ENCODE results near the gene DCAF11. TPM values are rescaled to one million over a fixed set of nuclear protein-coding genes. Genes with fewer than 3 reads are reported as not detected.

Gene DCAF11
- total RNA-seq, 1 donor from 2014 or later: 66.5 TPM

GRCh38 chr14:24074625-24075484, 39.7 kb upstream of the DCAF11 start:
- H3K27me3 Mint-ChIP-seq (ENCODE audit: insufficient read depth, low read depth): peaks cover 11% of the 10 kb centered on the region
- no peaks in the 10 kb centered on the region for H3K36me3 Mint-ChIP-seq
- DNase-seq (ENCODE audit: low spot score): no peak
- H3K4me1 Mint-ChIP-seq: peaks cover 18% of the 10 kb centered on the region
- Histone ChIP-seq H3K4me2 (no peak overlapping the region), H4K20me1 (ENCODE audit: low read depth) (no peaks in the 10 kb centered on the region), H3F3A (ENCODE audit: low read depth) (peaks cover 11% of the 10 kb centered on the region), H2AFZ (replicated peaks) (no peak overlapping the region), H3K9ac (no peak overlapping the region), H3K4me3 (no peak overlapping the region), H3K27ac (no peak overlapping the region), H3K27me3 (no peaks in the 10 kb centered on the region), H3K36me3 (no peaks in the 10 kb centered on the region), H3K4me1 (peaks cover 21% of the 10 kb centered on the region), H3K9me3 (ENCODE audit: low read depth) (no peaks in the 10 kb centered on the region), H3K79me2 (ENCODE audit: low read depth) (no peaks in the 10 kb centered on the region)
- no peak overlapping the region for H3K27ac Mint-ChIP-seq
- TF ChIP-seq EZH2 (IDR thresholded peaks at IDR 0.05): no peak
- TF ChIP-seq EZH2phosphoT487 (IDR thresholded peaks at IDR 0.05): no peak
- no peak for TF ChIP-seq CTCF (IDR thresholded peaks at IDR 0.05)
- H3K4me3 Mint-ChIP-seq: no peak overlapping the region
- no peaks in the 10 kb centered on the region for H3K9me3 Mint-ChIP-seq

- peaks cover 6% of the 10 kb centered on the region for H3K27me3 ChIP-seq
- H3K4me3 ChIP-seq: no peak overlapping the region
- H3K4me1 ChIP-seq: peaks cover 29% of the 10 kb centered on the region
- no peaks in the 10 kb centered on the region for H3K36me3 Mint-ChIP-seq
- peaks cover 19% of the 10 kb centered on the region for H3F3A ChIP-seq (ENCODE audit: low read depth)
- no peak for TF ChIP-seq CTCF (IDR thresholded peaks at IDR 0.05)
- TF ChIP-seq EZH2 (IDR thresholded peaks at IDR 0.05): no peak
- no peak for TF ChIP-seq EZH2phosphoT487 (IDR thresholded peaks at IDR 0.05)
- H4K20me1 ChIP-seq (ENCODE audit: low read depth): no peaks in the 10 kb centered on the region
- H3K4me3 Mint-ChIP-seq: no peak overlapping the region
- no peak overlapping the region for H2AFZ ChIP-seq (replicated peaks)
- H3K27ac ChIP-seq: no peak overlapping the region
- H3K9ac ChIP-seq: no peak overlapping the region
- no peak overlapping the region for H3K27ac Mint-ChIP-seq
- no peaks in the 10 kb centered on the region for H3K9me3 Mint-ChIP-seq
- H3K4me2 ChIP-seq: no peak overlapping the region
- no peaks in the 10 kb centered on the region for H3K36me3 ChIP-seq
- no peaks in the 10 kb centered on the region for H3K9me3 ChIP-seq (ENCODE audit: low read depth)
- H3K79me2 ChIP-seq (ENCODE audit: low read depth): no peaks in the 10 kb centered on the region
- peaks cover 26% of the 10 kb centered on the region for H3K4me1 Mint-ChIP-seq
- no peak for DNase-seq (ENCODE audit: low spot score)
- H3K27me3 Mint-ChIP-seq (ENCODE audit: insufficient read depth, low read depth): peaks cover 18% of the 10 kb centered on the region
These were observed 38.9 kb upstream of the DCAF11 start for GRCh38 chr14:24075485-24076301.

- H3K4me2 ChIP-seq: no peak overlapping the region
- no peak overlapping the region for H3K9ac ChIP-seq
- Mint-ChIP-seq H3K36me3 (no peaks in the 10 kb centered on the region), H3K4me1 (peaks cover 28% of the 10 kb centered on the region), H3K27ac (no peak overlapping the region), H3K9me3 (no peaks in the 10 kb centered on the region), H3K27me3 (ENCODE audit: insufficient read depth, low read depth) (peaks cover 21% of the 10 kb centered on the region), H3K4me3 (no peak overlapping the region)
- no peaks in the 10 kb centered on the region for H3K79me2 ChIP-seq (ENCODE audit: low read depth)
- peaks cover 9% of the 10 kb centered on the region for H3K27me3 ChIP-seq
- no peak overlapping the region for H2AFZ ChIP-seq (replicated peaks)
- H3K9me3 ChIP-seq (ENCODE audit: low read depth): no peaks in the 10 kb centered on the region
- H3K36me3 ChIP-seq: no peaks in the 10 kb centered on the region
- no peak overlapping the region for H3K4me3 ChIP-seq
- H3K4me1 ChIP-seq: peaks cover 32% of the 10 kb centered on the region
- TF ChIP-seq EZH2phosphoT487 (IDR thresholded peaks at IDR 0.05): no peak
- no peak for TF ChIP-seq CTCF (IDR thresholded peaks at IDR 0.05)
- TF ChIP-seq EZH2 (IDR thresholded peaks at IDR 0.05): no peak
- H4K20me1 ChIP-seq (ENCODE audit: low read depth): no peaks in the 10 kb centered on the region
- H3F3A ChIP-seq (ENCODE audit: low read depth): peaks cover 22% of the 10 kb centered on the region
- no peak overlapping the region for H3K27ac ChIP-seq
- no peak for DNase-seq (ENCODE audit: low spot score)
These were observed 38.3 kb upstream of the DCAF11 start for GRCh38 chr14:24076302-24076601.

Measured in neural progenitor cell (in vitro differentiated cells).